Ecto neural progenitor cell (in vitro differentiated cells): ENCODE measurements around the gene NANS.
"Not testable (repeated sequence)": the region's sequence is repeated elsewhere in the genome, so short reads cannot be mapped to it uniquely, and the experiment has no call there.

Experiments used
- DNase-seq: peaks from one replicate; pipeline ENCODE4 v3.0.0-alpha.2; 2018; ENCODE audit warnings: low spot score

Gene NANS

GRCh38 chr9:98078895-98079294 lies 22.4 kb downstream of the NANS start:
- no peak for DNase-seq

- DNase-seq, result no peak
Observed at GRCh38 chr9:98080326-98080725, 23.8 kb downstream of the NANS start.

- DNase-seq, result no peak
Observed at GRCh38 chr9:98080780-98081179, 24.2 kb downstream of the NANS start.

GRCh38 chr9:98081477-98082219 lies 25.1 kb downstream of the NANS start:
- no peak for DNase-seq

GRCh38 chr9:98083061-98083501 lies 26.5 kb downstream of the NANS start:
- no peak for DNase-seq

- DNase-seq, result no peak
Observed at GRCh38 chr9:98083566-98084183, 27.1 kb downstream of the NANS start.

- no peak for DNase-seq
Observed at GRCh38 chr9:98084396-98084795, 27.9 kb downstream of the NANS start.

GRCh38 chr9:98085058-98085457 lies 28.5 kb downstream of the NANS start:
- DNase-seq, result no peak

- DNase-seq, result peak; percentile 73
Observed at GRCh38 chr9:98085944-98086343, 29.4 kb downstream of the NANS start.

GRCh38 chr9:98086461-98086860 lies 29.9 kb downstream of the NANS start:
- no peak for DNase-seq

- peak; percentile 78 for DNase-seq
Observed at GRCh38 chr9:98087420-98088354, 31.2 kb downstream of the NANS start.

GRCh38 chr9:98090674-98091073 lies 34.1 kb downstream of the NANS start:
- not testable (repeated sequence) for DNase-seq

GRCh38 chr9:98091735-98092612 lies 35.4 kb downstream of the NANS start:
- DNase-seq, result peak; percentile 47

- DNase-seq, result peak; percentile 36
Observed at GRCh38 chr9:98092613-98092931, 36.0 kb downstream of the NANS start.

- DNase-seq, result no peak
Observed at GRCh38 chr9:98094316-98094715, 37.8 kb downstream of the NANS start.

- DNase-seq, result no peak
Observed at GRCh38 chr9:98094851-98095250, 38.3 kb downstream of the NANS start.

- DNase-seq, result no peak
Observed at GRCh38 chr9:98095401-98095800, 38.9 kb downstream of the NANS start.

GRCh38 chr9:98096091-98096490 lies 39.6 kb downstream of the NANS start:
- no peak for DNase-seq

GRCh38 chr9:98097836-98098235 lies 41.3 kb downstream of the NANS start:
- DNase-seq, result no peak

- DNase-seq, result no peak
Observed at GRCh38 chr9:98099346-98099745, 42.8 kb downstream of the NANS start.

- DNase-seq, result no peak
Observed at GRCh38 chr9:98099898-98100297, 43.4 kb downstream of the NANS start.

- DNase-seq, result no peak
Observed at GRCh38 chr9:98100456-98100855, 43.9 kb downstream of the NANS start.
